Endothelial cell (in vitro differentiated cells): ENCODE results near the gene USP6. TPM values are rescaled to one million over a fixed set of nuclear protein-coding genes. Genes with fewer than 3 reads are reported as not detected.
"Not testable (repeated sequence)": the region's sequence is repeated elsewhere in the genome, so short reads cannot be mapped to it uniquely, and the experiment has no call there.

ENCODE experiments used
- DNase-seq: peaks from one replicate; pipeline ENCODE4 v3.0.0; 2021; ENCODE audit warnings: low spot score
- H3K27ac Mint-ChIP-seq: one replicate; pipeline ENCODE4 v1.8.0; 2021; ENCODE audit warnings: mixed read lengths, inconsistent platforms; ENCODE audit not compliant: unreplicated experiment
- H3K27me3 Mint-ChIP-seq: one replicate; pipeline ENCODE4 v1.8.0; 2021; ENCODE audit warnings: mild to moderate bottlenecking, moderate library complexity, mixed read lengths, inconsistent platforms; ENCODE audit not compliant: unreplicated experiment
- H3K36me3 Mint-ChIP-seq: one replicate; pipeline ENCODE4 v1.8.0; 2021; ENCODE audit warnings: mild to moderate bottlenecking, low read depth, mixed read lengths, inconsistent platforms; ENCODE audit not compliant: unreplicated experiment
- H3K4me1 Mint-ChIP-seq: one replicate; pipeline ENCODE4 v1.8.0; 2021; ENCODE audit warnings: mild to moderate bottlenecking, mixed read lengths, inconsistent platforms; ENCODE audit not compliant: unreplicated experiment
- H3K4me3 Mint-ChIP-seq: one replicate; pipeline ENCODE4 v1.8.0; 2021; ENCODE audit warnings: mild to moderate bottlenecking, mixed read lengths, inconsistent platforms; ENCODE audit not compliant: unreplicated experiment
- H3K9me3 Mint-ChIP-seq: one replicate; pipeline ENCODE4 v1.8.0; 2021; ENCODE audit warnings: mixed read lengths, inconsistent platforms; ENCODE audit not compliant: unreplicated experiment
- CTCF ChIP-seq: fragments of 200-600 bp; sonication (generic); IDR thresholded peaks from one replicate; pipeline ENCODE4 v1.5.0; 2021; ENCODE audit warnings: antibody characterized with exemption; ENCODE audit not compliant: unreplicated experiment
- total RNA-seq: library from RNA; stranded (reverse); fragmentation: NEBNext Ultra II Directional; extraction: Animal tissue kit (Norgen Biotek cat#: 25700); gene quantifications from one replicate; pipeline ENCODE4 v1.2.1, GENCODE V29; 2021; ENCODE audit not compliant: unreplicated experiment

Gene USP6
- total RNA-seq, 1 donor from 2014 or later: 5.6 TPM

- H3K27me3 Mint-ChIP-seq: peaks cover 8% of the 10 kb centered on the region
- DNase-seq: no peak
- no peak for TF ChIP-seq CTCF
- no peaks in the 10 kb centered on the region for H3K9me3 Mint-ChIP-seq
- no peak overlapping the region for H3K27ac Mint-ChIP-seq
- H3K36me3 Mint-ChIP-seq: peaks cover 6% of the 10 kb centered on the region
- no peaks in the 10 kb centered on the region for H3K4me1 Mint-ChIP-seq
- H3K4me3 Mint-ChIP-seq: no peak overlapping the region
Observed at GRCh38 chr17:5133311-5133710, 17.5 kb downstream of the USP6 start.

- H3K4me1 Mint-ChIP-seq, H3K4me3 Mint-ChIP-seq, H3K27ac Mint-ChIP-seq, H3K36me3 Mint-ChIP-seq, H3K9me3 Mint-ChIP-seq, DNase-seq, H3K27me3 Mint-ChIP-seq: not testable (repeated sequence)
Observed at GRCh38 chr17:5133961-5134360, 18.1 kb downstream of the USP6 start.

- not testable (repeated sequence) for H3K27ac Mint-ChIP-seq, H3K27me3 Mint-ChIP-seq, H3K9me3 Mint-ChIP-seq, DNase-seq, H3K4me1 Mint-ChIP-seq, H3K36me3 Mint-ChIP-seq
- H3K4me3 Mint-ChIP-seq: peak overlapping the region; percentile 37
Observed at GRCh38 chr17:5134571-5134970, 18.7 kb downstream of the USP6 start.

- not testable (repeated sequence) for H3K27me3 Mint-ChIP-seq, DNase-seq, H3K36me3 Mint-ChIP-seq, H3K4me1 Mint-ChIP-seq, H3K9me3 Mint-ChIP-seq, H3K4me3 Mint-ChIP-seq
- H3K27ac Mint-ChIP-seq: peak overlapping the region; percentile 42
Observed at GRCh38 chr17:5135131-5135712, 19.4 kb downstream of the USP6 start.

GRCh38 chr17:5135726-5136579 lies 20.1 kb downstream of the USP6 start:
- Mint-ChIP-seq H3K9me3 (no peaks in the 10 kb centered on the region), H3K4me1 (no peaks in the 10 kb centered on the region), H3K4me3 (no peak overlapping the region), H3K36me3 (peaks cover 6% of the 10 kb centered on the region), H3K27me3 (peaks cover 7% of the 10 kb centered on the region), H3K27ac (no peak overlapping the region)
- TF ChIP-seq CTCF: no peak
- DNase-seq: no peak

- H3K4me3 Mint-ChIP-seq, H3K9me3 Mint-ChIP-seq: not testable (repeated sequence)
Observed at GRCh38 chr17:5136580-5137412, 21.0 kb downstream of the USP6 start.

GRCh38 chr17:5137511-5138197 lies 21.8 kb downstream of the USP6 start:
- H3K4me3 Mint-ChIP-seq, H3K36me3 Mint-ChIP-seq, H3K27me3 Mint-ChIP-seq, H3K9me3 Mint-ChIP-seq, H3K4me1 Mint-ChIP-seq, H3K27ac Mint-ChIP-seq, DNase-seq: not testable (repeated sequence)

More at GRCh38 chr17:5136580-5137412, 21.0 kb downstream of the USP6 start:
- H3K27ac Mint-ChIP-seq, H3K36me3 Mint-ChIP-seq, H3K27me3 Mint-ChIP-seq, DNase-seq, H3K4me1 Mint-ChIP-seq: not testable (repeated sequence)

- not testable (repeated sequence) for H3K36me3 Mint-ChIP-seq, H3K27me3 Mint-ChIP-seq, H3K9me3 Mint-ChIP-seq, H3K4me1 Mint-ChIP-seq, H3K4me3 Mint-ChIP-seq, DNase-seq, H3K27ac Mint-ChIP-seq
Observed at GRCh38 chr17:5138198-5138544, 22.3 kb downstream of the USP6 start.
